Camera-type eye (tissue), 1 donor: ENCODE data around the gene ABHD3. TPM values are rescaled to one million over a fixed set of nuclear protein-coding genes. Genes with fewer than 3 reads are reported as not detected.

Source experiments
- total RNA-seq: library from RNA; depleted of rRNA; stranded (reverse); fragments of >200 nt; gene quantifications from one replicate; pipeline ENCODE4 v1.2.3, GENCODE V29; 2014

The ABHD3 gene, protein sequence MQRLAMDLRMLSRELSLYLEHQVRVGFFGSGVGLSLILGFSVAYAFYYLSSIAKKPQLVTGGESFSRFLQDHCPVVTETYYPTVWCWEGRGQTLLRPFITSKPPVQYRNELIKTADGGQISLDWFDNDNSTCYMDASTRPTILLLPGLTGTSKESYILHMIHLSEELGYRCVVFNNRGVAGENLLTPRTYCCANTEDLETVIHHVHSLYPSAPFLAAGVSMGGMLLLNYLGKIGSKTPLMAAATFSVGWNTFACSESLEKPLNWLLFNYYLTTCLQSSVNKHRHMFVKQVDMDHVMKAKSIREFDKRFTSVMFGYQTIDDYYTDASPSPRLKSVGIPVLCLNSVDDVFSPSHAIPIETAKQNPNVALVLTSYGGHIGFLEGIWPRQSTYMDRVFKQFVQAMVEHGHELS
- 11.8 TPM for total RNA-seq

DNA sequence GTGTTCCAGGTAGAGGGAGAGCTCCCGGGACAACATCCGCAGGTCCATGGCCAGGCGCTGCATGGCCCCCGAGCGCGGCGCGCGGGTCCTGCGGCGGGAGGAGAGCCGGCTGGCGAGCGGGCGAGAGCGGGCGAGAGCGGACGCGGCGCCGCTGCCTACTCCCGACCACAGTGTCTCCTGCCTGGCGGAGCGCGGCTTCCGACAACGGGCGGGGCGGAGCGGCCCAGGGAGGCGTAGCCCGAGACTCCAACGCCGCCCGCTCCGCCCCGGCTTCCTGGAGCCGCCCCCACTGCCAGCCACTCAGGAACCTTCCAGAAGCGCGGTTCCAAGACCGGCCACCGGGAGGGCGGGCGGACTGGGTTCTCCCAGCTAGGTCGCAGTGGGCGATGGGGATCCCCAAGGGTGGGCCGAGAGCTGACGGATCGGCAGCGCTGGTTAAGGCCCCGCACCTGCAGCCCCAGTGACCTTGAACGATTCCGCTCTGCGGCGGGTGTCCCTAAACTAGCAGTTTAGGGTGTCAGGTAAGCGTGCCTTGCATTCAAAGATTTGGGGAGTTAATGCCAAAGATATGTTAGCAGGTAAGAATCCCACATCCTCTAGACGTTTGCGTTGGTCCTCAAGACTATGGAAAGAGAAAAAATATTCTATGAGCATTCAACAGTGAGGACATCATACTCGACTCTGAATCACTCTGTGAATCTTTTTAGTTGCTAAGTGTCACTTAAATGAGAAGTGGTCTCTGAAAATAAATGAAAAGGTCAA, at the start of gene ABHD3:
Gene ABHD3 (minus strand): TSS at position 172 of the 762 bp plus-strand sequence. CDS start 109 bp downstream, at position 63.

DNA sequence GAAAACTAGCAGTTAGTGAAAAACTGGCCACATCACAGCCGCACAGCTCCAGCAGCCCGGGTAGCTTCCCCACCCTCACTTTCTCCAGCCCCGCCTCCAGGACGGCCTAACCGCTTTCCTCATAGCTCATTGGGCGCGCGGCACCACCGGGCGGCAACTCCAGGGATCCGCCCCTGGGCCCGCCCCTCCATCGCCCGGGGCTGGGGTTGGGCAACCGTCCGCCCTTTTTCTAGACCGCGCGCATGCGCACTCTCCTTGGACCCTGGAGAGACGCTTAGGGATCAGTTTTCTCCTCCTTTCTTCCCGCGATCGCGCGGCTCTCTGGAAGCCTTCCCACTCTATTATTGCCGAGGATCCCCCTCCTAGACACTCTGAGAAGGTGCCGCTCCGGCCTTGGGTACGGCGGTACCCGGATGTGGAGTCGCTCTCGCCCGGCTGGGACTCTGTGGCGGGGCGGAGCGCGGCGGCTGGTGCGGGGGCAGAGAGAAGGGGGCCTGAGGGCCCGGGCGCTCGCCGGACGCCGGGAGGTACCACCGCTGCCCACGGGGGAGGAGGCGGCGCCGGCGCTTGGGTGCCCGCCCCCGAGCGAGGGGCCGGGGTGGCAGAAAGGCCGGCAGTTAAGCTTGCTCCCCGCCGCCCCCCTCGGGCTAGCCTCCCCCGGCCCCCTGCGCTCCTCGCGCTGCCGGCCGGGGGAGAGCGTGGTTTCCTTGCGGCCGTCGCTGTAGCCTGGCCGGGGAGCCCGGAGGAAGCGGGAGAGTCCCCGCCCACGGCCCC, 36.2 kb upstream of the ABHD3 start, which contains the start of gene MIB1:
Gene MIB1 (plus strand): TSS at position 255 of the 774 bp plus-strand sequence. CDS start 792 bp downstream, outside the sequence.

DNA sequence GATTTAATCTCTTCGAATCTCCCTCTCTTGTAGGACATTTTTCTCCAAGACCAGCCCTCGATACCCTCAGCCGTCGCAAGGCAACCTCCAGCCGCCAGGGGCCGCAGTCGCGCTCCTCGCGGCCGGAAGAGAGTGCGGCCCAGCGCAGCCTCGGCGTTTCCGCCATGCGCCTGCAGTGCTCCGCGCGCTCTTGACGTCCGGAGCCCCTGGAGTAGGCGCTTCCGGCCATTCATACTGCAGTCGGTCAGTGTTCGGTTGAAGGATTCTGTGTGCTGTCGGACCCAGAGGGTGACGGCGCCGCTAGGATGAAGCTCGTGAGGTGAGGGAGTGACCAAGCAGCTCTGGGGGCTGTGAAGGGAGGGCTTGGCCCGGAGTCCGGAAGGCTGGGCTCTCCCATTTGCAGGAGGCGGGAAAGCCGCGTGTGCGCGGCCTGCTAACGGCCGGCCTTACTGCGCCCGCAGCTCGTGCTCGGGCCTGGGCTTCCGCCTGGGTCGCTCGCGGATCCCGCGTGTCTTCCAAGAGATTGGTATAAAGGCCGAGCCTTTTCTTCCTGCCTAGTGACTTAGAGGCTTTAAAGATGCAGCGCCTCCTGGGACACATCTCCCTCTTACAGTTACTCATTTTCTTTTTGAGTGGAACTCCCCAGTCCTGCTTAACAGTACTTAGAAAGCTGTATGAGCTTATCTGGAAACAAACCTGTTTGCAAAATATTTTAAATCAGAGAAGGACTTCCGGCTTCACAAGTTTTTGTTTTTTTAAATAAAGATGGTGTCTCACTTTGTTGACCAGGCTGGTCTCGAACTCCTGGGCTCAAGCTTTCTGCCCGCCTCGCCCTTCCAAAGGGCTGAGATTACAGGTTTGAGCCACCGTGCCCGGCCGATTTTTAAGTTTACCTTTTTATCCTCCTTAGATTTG, 92.2 kb downstream of the ABHD3 start, which contains the start of gene SNRPD1:
Gene SNRPD1 (plus strand): TSS at position 190 of the 915 bp plus-strand sequence. CDS start 116 bp downstream, at position 306.

Other genes starting within 250 kb of the ABHD3 start
- gene ESCO1, start 104.1 kb downstream of the ABHD3 start, total RNA-seq: 33.4 TPM
- gene SNRPD1, start 92.5 kb downstream of the ABHD3 start, total RNA-seq: 13.8 TPM
- 120 TPM for gene MIB1, start 36.0 kb upstream of the ABHD3 start, total RNA-seq